Ovary (tissue), 9 donors: Measurements from ENCODE around the gene PSTK. TPM values are rescaled to one million over a fixed set of nuclear protein-coding genes. Genes with fewer than 3 reads are reported as not detected.

ENCODE experiments used
- DNase-seq, 5 donors: peaks; one replicate each; pipeline ENCODE4 v3.0.0-alpha.2; 2019 to 2020
- H3K27ac ChIP-seq, 2 donors: fragments of 200-600 bp; one replicate each; pipeline versions ENCODE4 v1.5.1 to v1.8.0; 2019 to 2022
- H3K27me3 ChIP-seq: fragments of 200-600 bp; one replicate; pipeline ENCODE4 v1.8.0; 2022
- H3K36me3 ChIP-seq: fragments of 200-600 bp; sonication (generic); one replicate; pipeline ENCODE4 v1.5.1; 2019
- H3K4me1 ChIP-seq: one replicate; pipeline ENCODE4 v1.8.1; 2013; ENCODE audit warnings: mild to moderate bottlenecking, moderate library complexity; ENCODE audit not compliant: insufficient read depth
- H3K4me3 ChIP-seq: fragments of 200-600 bp; sonication (generic); one replicate; pipeline ENCODE4 v1.5.1; 2017
- H3K9me3 ChIP-seq, 2 donors: fragments of 200-600 bp in 1 of 2; sonication (generic) in 1 of 2; one replicate each; pipeline versions ENCODE4 v1.5.1 to v1.8.1; 2013 to 2019; ENCODE audit warnings: mild to moderate bottlenecking in 1 of 2, moderate library complexity in 1 of 2
- CTCF ChIP-seq, 3 donors: fragments of 450-650 bp in 2 of 3; fragments of 200-600 bp in 1 of 3; IDR thresholded peaks; one replicate each; pipeline versions ENCODE4 v1.5.1 to v1.8.0; 2016 to 2022; ENCODE audit warnings: antibody characterized with exemption in 3 of 3, mild to moderate bottlenecking in 1 of 3
- EP300 ChIP-seq: sonication (generic); formaldehyde crosslinking; IDR thresholded peaks from one replicate; pipeline ENCODE4 v1.6.1; 2017; ENCODE audit warnings: antibody characterized with exemption
- POLR2A ChIP-seq: fragments of 450-650 bp; IDR thresholded peaks from one replicate; pipeline ENCODE4 v1.6.1; 2017; ENCODE audit warnings: antibody characterized with exemption, mild to moderate bottlenecking, moderate library complexity
- WGBS, 3 donors: extraction: QIAGEN DNeasy Blood & Tissue Kit in 1 of 3; methylation state at CpG; one replicate each; pipeline versions ENCODE4 v1.1.5 to v1.1.7; 2013 to 2017; 5-methylcytosine and 5-hydroxymethylcytosine counted together
- intact Hi-C, 4 donors: fragments of 100-400 bp; cut with DNase I; formaldehyde crosslinking; loops; one replicate each; pipeline versions ENCODE4 v1.11.0 to v1.15.1; 2022 to 2023
- polyA plus RNA-seq, 2 donors: library from polyadenylated mRNA; stranded (reverse); fragments of 200-250 nt in 1 of 2; fragments of 350-450 nt in 1 of 2; fragmentation: Illumina TruSeq in 1 of 2; extraction: RNeasy Lipid Tissue Mini Kit (QIAGEN cat#74804) in 1 of 2; gene quantifications; one replicate each; pipeline ENCODE4 v1.2.3, GENCODE V29; 2013 to 2014
- total RNA-seq, 7 donors: library from RNA; depleted of rRNA in 2 of 7; stranded (reverse); fragments of >200 nt in 2 of 7; fragmentation: NEBNext Ultra II Directional in 3 of 7; extraction: Animal tissue kit (Norgen Biotek cat#: 25700) in 3 of 7; gene quantifications; one replicate each; pipeline versions ENCODE4 v1.1.0 to v1.2.4, GENCODE V29; 2016 to 2023
- donor health status: DM: no; HTN: no; CAD: no; lungs with moderate emphysema.
- donor health status: DM: no; HTN: no; CAD: no.
- donor health status: Bipolar disorder and iron deficiency.
- donor health status: DM: yes; HTN: yes; CAD: no.
- donor health status: DM: no; HTN: no; CAD: no.
- donor health status: DM: yes; HTN: yes; CAD: no.

PSTK gene
- total and polyA plus RNA-seq, 9 donors, result 2.1 to 6.1 (median 3.4) TPM

- no peaks in the 10 kb centered on the region for H3K36me3 ChIP-seq
- intact Hi-C loops, result no loop called here
- H3K4me1 ChIP-seq, result no peaks in the 10 kb centered on the region
- H3K27me3 ChIP-seq, result no peaks in the 10 kb centered on the region
- H3K9me3 ChIP-seq, result no peaks in the 10 kb centered on the region
- no peak for TF ChIP-seq POLR2A
- DNase-seq, result no peak
- H3K4me3 ChIP-seq, result no peak overlapping the region
- no peak overlapping the region for H3K27ac ChIP-seq
Observed at GRCh38 chr10:123027861-123028260, 47.7 kb downstream of the PSTK start.

GRCh38 chr10:123031124-123031523 lies 50.9 kb downstream of the PSTK start:
- H3K4me1 ChIP-seq, result no peaks in the 10 kb centered on the region

GRCh38 chr10:123034332-123034731 lies 54.1 kb downstream of the PSTK start:
- no peak for DNase-seq
- intact Hi-C loops, result no loop called here
- TF ChIP-seq POLR2A (no peak), CTCF (IDR thresholded peaks at IDR 0.05) (no peak), EP300 (no peak)
- Histone ChIP-seq H3K4me1 (no peaks in the 10 kb centered on the region), H3K9me3 (no peaks in the 10 kb centered on the region), H3K27ac (no peak overlapping the region), H3K27me3 (no peaks in the 10 kb centered on the region), H3K4me3 (no peak overlapping the region), H3K36me3 (no peaks in the 10 kb centered on the region)

More at GRCh38 chr10:123031124-123031523, 50.9 kb downstream of the PSTK start:
- H3K27ac ChIP-seq, result no peak overlapping the region
- DNase-seq, result no peak
- H3K36me3 ChIP-seq, result no peaks in the 10 kb centered on the region
- no peaks in the 10 kb centered on the region for H3K9me3 ChIP-seq
- TF ChIP-seq CTCF (IDR thresholded peaks at IDR 0.05), result no peak
- intact Hi-C loops, result no loop called here
- 74 to 88% (median 87%) methylated on average over 1 of the region's 1 CpG for WGBS, 3 donors
- no peak overlapping the region for H3K4me3 ChIP-seq
- H3K27me3 ChIP-seq, result no peaks in the 10 kb centered on the region

- H3K4me1 ChIP-seq, result no peaks in the 10 kb centered on the region
- no peak for TF ChIP-seq EP300
- TF ChIP-seq CTCF (IDR thresholded peaks at IDR 0.05), result no peak
- TF ChIP-seq POLR2A, result no peak
- WGBS, 3 donors, result 87 to 92% (median 90%) methylated on average over 8 of the region's 8 CpGs
- no peak for DNase-seq
- no peaks in the 10 kb centered on the region for H3K27me3 ChIP-seq
- no peaks in the 10 kb centered on the region for H3K36me3 ChIP-seq
- intact Hi-C loops, result no loop called here
- H3K9me3 ChIP-seq, result no peaks in the 10 kb centered on the region
- H3K27ac ChIP-seq, result no peak overlapping the region
- H3K4me3 ChIP-seq, result no peak overlapping the region
Observed at GRCh38 chr10:123035467-123036086, 55.4 kb downstream of the PSTK start.

- H3K27me3 ChIP-seq, result no peaks in the 10 kb centered on the region
- 74 to 77% (median 77%) methylated on average over 18 of the region's 18 CpGs for WGBS, 3 donors
- no peaks in the 10 kb centered on the region for H3K4me1 ChIP-seq
- no peaks in the 10 kb centered on the region for H3K36me3 ChIP-seq
- no peak overlapping the region for H3K27ac ChIP-seq
- DNase-seq, result no peak
- H3K4me3 ChIP-seq, result no peak overlapping the region
- TF ChIP-seq POLR2A (no peak), EP300 (no peak), CTCF (IDR thresholded peaks at IDR 0.05) (no peak)
- intact Hi-C loops, result no loop called here
- H3K9me3 ChIP-seq, result no peaks in the 10 kb centered on the region
Observed at GRCh38 chr10:123038782-123039631, 58.8 kb downstream of the PSTK start.
